DOHH2 (cell line): Measurements from ENCODE around the gene PDIA6.

Experiments used
- CTCF ChIP-seq: fragments of 200-600 bp; sonication (generic); IDR thresholded peaks from one replicate; pipeline ENCODE4 v1.5.1; 2014; ENCODE audit warnings: antibody characterized with exemption, mild to moderate bottlenecking, low read depth, low read length; ENCODE audit not compliant: poor library complexity, severe bottlenecking
- EZH2phosphoT487 ChIP-seq: fragments of 200-600 bp; sonication (generic); IDR thresholded peaks from 2 replicates; pipeline ENCODE4 v1.6.1; 2017; ENCODE audit warnings: borderline replicate concordance, mild to moderate bottlenecking, antibody characterized with exemption, low read length, moderate library complexity, mixed read lengths

GRCh38 chr2:10761591-10761990 lies 51.0 kb downstream of the PDIA6 start:
- TF ChIP-seq CTCF (no peak), EZH2phosphoT487 (no peak)
